ENCODE data around the gene DNAL1. TPM values are rescaled to one million over a fixed set of nuclear protein-coding genes. Genes with fewer than 3 reads are reported as not detected.

The DNAL1 gene
- total RNA-seq, 1 experiment from 2014 or later, result 28.1 TPM

DNA sequence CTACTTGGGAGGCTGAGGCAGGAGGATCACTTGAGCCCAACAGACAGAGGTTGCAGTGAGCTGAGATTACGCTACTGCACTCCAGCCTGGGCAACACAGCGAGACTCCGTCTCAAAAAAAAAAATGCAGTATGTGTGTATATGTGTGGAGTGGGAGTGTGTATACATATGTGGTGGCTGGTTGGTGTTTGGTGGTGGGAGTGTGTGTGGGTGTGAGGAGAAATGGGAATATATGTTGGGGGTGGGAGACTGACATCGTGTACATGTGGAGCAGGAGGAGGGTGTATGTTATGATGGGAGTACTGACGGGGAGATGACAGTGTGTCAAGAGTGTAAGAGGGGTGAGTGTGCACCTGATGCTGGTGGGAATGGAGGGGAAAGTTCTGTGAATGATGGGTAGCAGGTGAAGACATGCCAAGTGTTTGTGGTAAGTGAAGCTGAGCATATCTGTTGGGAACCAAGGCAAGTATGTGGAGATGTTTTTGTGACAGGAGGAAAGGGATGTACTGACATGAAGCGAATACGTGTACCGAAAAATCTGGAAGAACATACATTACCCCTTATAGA is 65.2 kb downstream of the DNAL1 start:
- no peak for TF ChIP-seq EZH2 (IDR thresholded peaks at IDR 0.05; ENCODE audit: borderline replicate concordance, low read depth, low read length, poor library complexity, severe bottlenecking)
- Histone ChIP-seq H3K27ac (ENCODE audit: low read depth, low read length, poor library complexity, severe bottlenecking) (no peak overlapping the region), H3K27me3 (replicated peaks; ENCODE audit: insufficient read depth, low read depth, low read length, poor library complexity) (no peaks in the 10 kb centered on the region), H3K4me3 (ENCODE audit: low read depth, low read length, poor library complexity, severe bottlenecking) (no peak overlapping the region), H3K36me3 (ENCODE audit: insufficient read depth, low read length, poor library complexity, severe bottlenecking) (no peaks in the 10 kb centered on the region), H3K4me1 (ENCODE audit: insufficient read depth, low read length, poor library complexity, severe bottlenecking) (peaks cover 7% of the 10 kb centered on the region), H3K9me3 (ENCODE audit: low read depth, low read length, poor library complexity, severe bottlenecking) (no peaks in the 10 kb centered on the region)
- ChIA-PET POLR2A (ENCODE audit: low non-redundant PET) (no interaction called here), CTCF (no interaction called here)
- no peak for DNase-seq (ENCODE audit: low spot score)
- intact Hi-C loops (cut with micrococcal nuclease; ENCODE audit: unreplicated experiment), result no loop called here
- no TSS peak for BruUV-seq (replicated peaks)

GRCh38 chr14:73710737-73711136 is 66.0 kb downstream of the DNAL1 start:
- intact Hi-C loops (cut with micrococcal nuclease; ENCODE audit: unreplicated experiment), result no loop called here
- H3K4me1 ChIP-seq (ENCODE audit: insufficient read depth, low read length, poor library complexity, severe bottlenecking), result peaks cover 8% of the 10 kb centered on the region
- H3K36me3 ChIP-seq (ENCODE audit: insufficient read depth, low read length, poor library complexity, severe bottlenecking), result no peaks in the 10 kb centered on the region
- no peaks in the 10 kb centered on the region for H3K9me3 ChIP-seq (ENCODE audit: low read depth, low read length, poor library complexity, severe bottlenecking)
- H3K27me3 ChIP-seq (replicated peaks; ENCODE audit: insufficient read depth, low read depth, low read length, poor library complexity), result no peaks in the 10 kb centered on the region
- TF ChIP-seq CTCF (conservative IDR thresholded peaks at IDR 0.05; ENCODE audit: low read depth, low read length), result no peak
- no peak for TF ChIP-seq EZH2 (IDR thresholded peaks at IDR 0.05; ENCODE audit: borderline replicate concordance, low read depth, low read length, poor library complexity, severe bottlenecking)
- DNase-seq (ENCODE audit: low spot score), result no peak
- no peak overlapping the region for H3K4me3 ChIP-seq (ENCODE audit: low read depth, low read length, poor library complexity, severe bottlenecking)
- no TSS peak for BruUV-seq (replicated peaks)
- POLR2A ChIA-PET (ENCODE audit: low non-redundant PET), result no interaction called here
- CTCF ChIA-PET, result no interaction called here
- no peak overlapping the region for H3K27ac ChIP-seq (ENCODE audit: low read depth, low read length, poor library complexity, severe bottlenecking)

GRCh38 chr14:73712071-73712506 is 67.3 kb downstream of the DNAL1 start:
- TF ChIP-seq EZH2 (IDR thresholded peaks at IDR 0.05; ENCODE audit: borderline replicate concordance, low read depth, low read length, poor library complexity, severe bottlenecking) (no peak), CTCF (conservative IDR thresholded peaks at IDR 0.05; ENCODE audit: low read depth, low read length) (no peak)
- intact Hi-C loops (cut with micrococcal nuclease; ENCODE audit: unreplicated experiment), result no loop called here
- no peak for DNase-seq (ENCODE audit: low spot score)
- no TSS peak for BruUV-seq (replicated peaks)
- Histone ChIP-seq H3K36me3 (ENCODE audit: insufficient read depth, low read length, poor library complexity, severe bottlenecking) (peaks cover 5% of the 10 kb centered on the region), H3K4me1 (ENCODE audit: insufficient read depth, low read length, poor library complexity, severe bottlenecking) (peaks cover 8% of the 10 kb centered on the region), H3K9me3 (ENCODE audit: low read depth, low read length, poor library complexity, severe bottlenecking) (no peaks in the 10 kb centered on the region), H3K4me3 (ENCODE audit: low read depth, low read length, poor library complexity, severe bottlenecking) (peak overlapping the region; percentile 87), H3K27ac (ENCODE audit: low read depth, low read length, poor library complexity, severe bottlenecking) (peak overlapping the region; percentile 31), H3K27me3 (replicated peaks; ENCODE audit: insufficient read depth, low read depth, low read length, poor library complexity) (no peaks in the 10 kb centered on the region)
- ChIA-PET CTCF (no interaction called here), POLR2A (ENCODE audit: low non-redundant PET) (no interaction called here)

- CTCF ChIA-PET, result no interaction called here
- H3K4me3 ChIP-seq (ENCODE audit: low read depth, low read length, poor library complexity, severe bottlenecking), result peak overlapping the region; percentile 87
- H3K9me3 ChIP-seq (ENCODE audit: low read depth, low read length, poor library complexity, severe bottlenecking), result no peaks in the 10 kb centered on the region
- intact Hi-C loops (cut with micrococcal nuclease; ENCODE audit: unreplicated experiment), result no loop called here
- H3K27me3 ChIP-seq (replicated peaks; ENCODE audit: insufficient read depth, low read depth, low read length, poor library complexity), result no peaks in the 10 kb centered on the region
- POLR2A ChIA-PET (ENCODE audit: low non-redundant PET), result no interaction called here
- no TSS peak for BruUV-seq (replicated peaks)
- peaks cover 8% of the 10 kb centered on the region for H3K4me1 ChIP-seq (ENCODE audit: insufficient read depth, low read length, poor library complexity, severe bottlenecking)
- peaks cover 9% of the 10 kb centered on the region for H3K36me3 ChIP-seq (ENCODE audit: insufficient read depth, low read length, poor library complexity, severe bottlenecking)
- peak overlapping the region; percentile 85 for H3K27ac ChIP-seq (ENCODE audit: low read depth, low read length, poor library complexity, severe bottlenecking)
- no peak for DNase-seq (ENCODE audit: low spot score)
- no peak for TF ChIP-seq EZH2 (IDR thresholded peaks at IDR 0.05; ENCODE audit: borderline replicate concordance, low read depth, low read length, poor library complexity, severe bottlenecking)
- no peak for TF ChIP-seq CTCF (conservative IDR thresholded peaks at IDR 0.05; ENCODE audit: low read depth, low read length)
Measured at GRCh38 chr14:73712540-73713180, 67.9 kb downstream of the DNAL1 start.

All from A673 (cell line).